Kidney (tissue), 14 donors: Measurements from ENCODE around the gene HGF. TPM values are rescaled to one million over a fixed set of nuclear protein-coding genes. Genes with fewer than 3 reads are reported as not detected.

ENCODE experiments used
- DNase-seq, 5 donors: peaks; one replicate each; pipeline ENCODE4 v3.0.0-alpha.2; 2013 to 2020
- FAIRE-seq: peaks from 2 replicates; lab custom pipeline; 2012; peaks lifted over from hg19 to GRCh38; lab: Jason Lieb, UNC
- H3K27ac ChIP-seq, 2 donors: one replicate each; pipeline ENCODE4 v1.7.0; 2013; ENCODE audit warnings: low read depth in 2 of 2, low read length in 2 of 2, inconsistent platforms in 1 of 2
- H3K27me3 ChIP-seq: one replicate; pipeline ENCODE4 v1.7.1; 2013; ENCODE audit warnings: low read length, inconsistent platforms; ENCODE audit not compliant: control insufficient read depth, insufficient read depth
- H3K36me3 ChIP-seq, 3 donors: one replicate each; pipeline versions ENCODE4 v1.7.0 to v1.7.1; 2013; ENCODE audit warnings: low read length in 3 of 3, control low read depth in 1 of 3, inconsistent platforms in 1 of 3; ENCODE audit not compliant: insufficient read depth in 3 of 3, control insufficient read depth in 2 of 3
- H3K4me1 ChIP-seq, 3 donors: one replicate each; pipeline versions ENCODE4 v1.7.0 to v1.7.1; 2013; ENCODE audit warnings: low read length in 3 of 3, inconsistent platforms in 1 of 3, low read depth in 1 of 3; ENCODE audit not compliant: control insufficient read depth in 2 of 3, insufficient read depth in 2 of 3
- H3K4me3 ChIP-seq, 3 donors: one replicate each; pipeline versions ENCODE4 v1.7.0 to v1.8.1; 2013; ENCODE audit warnings: low read length in 3 of 3, control low read depth in 1 of 3, inconsistent platforms in 1 of 3
- H3K9ac ChIP-seq, 3 donors: one replicate each; pipeline versions ENCODE4 v1.7.0 to v1.7.1; 2013; ENCODE audit warnings: low read length in 3 of 3, control low read depth in 1 of 3, inconsistent platforms in 1 of 3
- H3K9me3 ChIP-seq, 3 donors: one replicate each; pipeline versions ENCODE4 v1.7.0 to v1.7.1; 2013; ENCODE audit warnings: low read length in 3 of 3, control low read depth in 1 of 3, inconsistent platforms in 1 of 3; ENCODE audit not compliant: control insufficient read depth in 2 of 3, insufficient read depth in 1 of 3
- CTCF ChIP-seq: IDR thresholded peaks from 3 replicates; pipeline ENCODE4 v1.5.1; 2012; ENCODE audit warnings: mild to moderate bottlenecking, moderate library complexity, borderline replicate concordance; ENCODE audit not compliant: insufficient read depth; ENCODE audit errors: extremely low read depth
- intact Hi-C: fragments of 100-400 bp; cut with DNase I; formaldehyde crosslinking; loops from one replicate; pipeline ENCODE4 v1.11.1; 2022
- polyA plus RNA-seq: library from polyadenylated mRNA; stranded (reverse); fragments of 350-450 nt; fragmentation: Illumina TruSeq; extraction: RNeasy Lipid Tissue Mini Kit (QIAGEN cat#74804); gene quantifications from one replicate; pipeline ENCODE4 v1.2.3, GENCODE V29; 2014; ENCODE audit warnings: low read depth, low replicate concordance; ENCODE audit not compliant: insufficient read depth
- total RNA-seq: library from RNA; stranded (reverse); fragmentation: NEBNext Ultra II Directional; extraction: Animal tissue kit (Norgen Biotek cat#: 25700); gene quantifications from one replicate; pipeline ENCODE4 v1.2.1, GENCODE V29; 2021
- donor health status: control.
- donor health status: control.
- donor health status: control.
- donor health status: control.
- donor health status: control.
- donor health status: DM: yes; HTN: yes; CAD: no.
- donor health status: Normal renal cell carcinoma (clear cell type).

The HGF gene
- total and polyA plus RNA-seq, 2 donors from 2014 or later: 2.6 to 23.8 TPM

GRCh38 chr7:81652225-81652624 is 117.6 kb downstream of the HGF start:
- Histone ChIP-seq H3K9ac (no peak overlapping the region), H3K9me3 (no peaks in the 10 kb centered on the region), H3K27ac (no peak overlapping the region), H3K27me3 (no peaks in the 10 kb centered on the region), H3K4me1 (no peaks in the 10 kb centered on the region), H3K36me3 (no peaks in the 10 kb centered on the region), H3K4me3 (no peak overlapping the region)
- intact Hi-C loops: no loop called here
- DNase-seq: no peak
- no peak for FAIRE-seq
- TF ChIP-seq CTCF: no peak
